Left renal cortex interstitium (tissue), 4 donors: ENCODE results near the gene OR2V1. TPM values are rescaled to one million over a fixed set of nuclear protein-coding genes. Genes with fewer than 3 reads are reported as not detected.

Experiments
- DNase-seq, 4 donors: peaks; one replicate each; pipeline ENCODE4 v3.0.0-alpha.2; 2013; ENCODE audit warnings: low read depth in 4 of 4, low spot score in 2 of 4, missing footprints in 1 of 4
- polyA plus RNA-seq, 4 donors: library from polyadenylated mRNA; unstranded; fragments of 120-200 nt; gene quantifications; one replicate each; pipeline ENCODE4 v1.2.1, GENCODE V29; 2013; ENCODE audit not compliant: insufficient read length in 4 of 4

The OR2V1 gene
- polyA plus RNA-seq, 4 donors = 0.06 TPM; not detected in 3

DNA sequence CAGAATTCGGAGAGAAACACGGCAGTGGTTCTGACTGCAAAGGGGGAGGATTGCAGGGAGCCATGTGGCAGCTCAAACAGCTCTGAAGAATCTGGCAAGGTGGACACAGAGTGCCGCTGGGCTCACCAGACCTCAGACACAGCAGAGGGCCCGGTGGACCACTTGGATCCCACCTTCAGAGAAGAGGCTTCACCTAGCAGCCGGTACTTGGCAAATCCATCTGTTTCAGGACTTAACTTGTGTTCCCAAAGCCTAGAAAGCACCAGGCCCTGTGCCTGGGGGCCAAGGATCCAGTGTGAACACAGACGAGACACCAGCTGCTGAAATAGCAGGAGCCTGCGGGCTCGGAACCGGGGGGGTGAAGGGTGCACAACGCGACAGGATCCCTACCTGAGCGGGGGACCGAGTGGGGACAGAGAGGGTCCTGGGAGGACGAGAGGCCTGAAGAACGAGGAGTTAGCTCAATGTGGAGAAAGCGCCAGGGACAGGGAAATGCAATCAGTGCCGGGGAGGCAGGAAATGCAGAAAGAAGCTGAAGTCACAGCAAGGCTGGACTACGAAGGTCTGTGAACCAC is 46.3 kb downstream of the OR2V1 start:
- DNase-seq = no peak

DNA sequence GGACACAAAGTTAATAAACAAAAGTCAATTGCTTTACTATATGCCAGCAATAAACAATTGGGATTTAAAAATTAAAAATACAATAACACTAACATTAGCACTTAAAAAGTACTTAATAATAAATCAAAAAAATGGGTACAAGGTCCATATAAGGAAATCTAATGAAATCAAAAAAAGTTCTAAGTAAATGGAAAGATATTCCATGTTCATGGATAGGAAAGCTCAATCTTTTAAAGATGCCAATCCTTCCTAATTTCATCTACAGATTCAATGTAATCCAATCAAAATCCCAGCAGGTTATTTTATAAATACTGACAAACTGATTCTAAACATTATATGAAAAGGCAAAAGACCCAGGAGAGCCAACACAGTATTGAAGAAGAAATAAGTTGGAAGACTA is 49.0 kb downstream of the OR2V1 start:
- no peak for DNase-seq

DNA sequence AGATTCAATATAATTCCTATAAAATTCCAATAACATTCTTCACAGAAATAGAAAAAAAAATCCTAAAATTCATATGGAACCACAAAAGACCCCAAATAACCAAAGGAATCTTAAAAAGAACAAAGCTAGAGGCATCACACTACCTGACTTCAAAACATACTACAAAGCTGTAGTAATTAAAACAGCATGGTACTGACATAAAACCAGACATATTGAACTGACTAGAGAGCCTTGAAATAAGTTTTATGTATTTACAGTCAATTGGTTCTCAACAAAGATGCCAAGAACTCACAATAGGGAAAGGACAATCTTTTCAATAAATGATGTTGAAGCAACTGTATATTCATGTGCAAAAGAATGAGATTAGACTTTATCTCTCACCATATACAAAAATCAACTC is 54.0 kb downstream of the OR2V1 start:
- DNase-seq = no peak

Other genes starting within 250 kb of the OR2V1 start
- under 1 TPM; 0.18 to 0.84 (median 0.39) TPM for gene BTNL8, start 232.0 kb downstream of the OR2V1 start, polyA plus RNA-seq
- gene BTNL3, start 142.3 kb downstream of the OR2V1 start, polyA plus RNA-seq = under 1 TPM in 3 of 4 donors, not detected in 1; 0.10 to 0.31 (median 0.13) TPM
- gene BTNL9, start 90.9 kb downstream of the OR2V1 start, polyA plus RNA-seq = 10 to 100 TPM in 2 of 4 donors, 1 to 10 TPM in 2; 5.6 to 15.5 (median 8.2) TPM
- not detected for gene OR2V2, start 16.4 kb upstream of the OR2V1 start, polyA plus RNA-seq
- under 1 TPM; 0.16 to 0.68 (median 0.25) TPM for gene TRIM7, start 74.0 kb upstream of the OR2V1 start, polyA plus RNA-seq
- 10 to 100 TPM; 30.6 to 41.6 (median 36.5) TPM for gene TRIM41, start 92.1 kb upstream of the OR2V1 start, polyA plus RNA-seq
- gene RACK1, start 112.7 kb upstream of the OR2V1 start, polyA plus RNA-seq = 1,000 to 10,000 TPM; 2,538 to 2,825 (median 2,727) TPM
- 10 to 100 TPM; 17.4 to 52.7 (median 31.4) TPM for gene TRIM52, start 130.0 kb upstream of the OR2V1 start, polyA plus RNA-seq
- gene OR4F3, start 236.1 kb upstream of the OR2V1 start, polyA plus RNA-seq = under 1 TPM in 1 of 4 donors, not detected in 3; 0.21 TPM